GM23338 (cell line): ENCODE measurements around the gene PADI1. TPM values are rescaled to one million over a fixed set of nuclear protein-coding genes. Genes with fewer than 3 reads are reported as not detected.

Experiments
- ATAC-seq: fragments of 200-7000 bp; cut with Tn5 transposase; 3 replicates; pipeline ENCODE4 v1.9.1; 2020
- DNase-seq: peaks from one replicate; pipeline ENCODE4 v3.0.0-alpha.2; 2015; ENCODE audit warnings: low spot score
- H2AFZ ChIP-seq: fragments of 200-600 bp; sonication (generic); 2 replicates; pipeline ENCODE4 v1.8.0; 2016; ENCODE audit warnings: antibody characterized with exemption, mild to moderate bottlenecking, moderate library complexity
- H3F3A ChIP-seq: fragments of 200-600 bp; sonication (generic); replicated peaks from 2 replicates; pipeline ENCODE4 v1.8.0; 2017; ENCODE audit warnings: antibody characterized with exemption, mixed run types, low read depth
- H3K27ac ChIP-seq: fragments of 200-600 bp; sonication (generic); 2 replicates; pipeline ENCODE4 v1.6.1; 2016; ENCODE audit warnings: low read depth
- H3K27me3 ChIP-seq: fragments of 200-600 bp; sonication (generic); 2 replicates; pipeline ENCODE4 v1.8.0; 2016; ENCODE audit warnings: mild to moderate bottlenecking, mixed run types, moderate library complexity; ENCODE audit not compliant: insufficient read depth
- H3K36me3 ChIP-seq: fragments of 200-600 bp; sonication (generic); 2 replicates; pipeline ENCODE4 v1.8.0; 2016; ENCODE audit warnings: mild to moderate bottlenecking; ENCODE audit not compliant: insufficient read depth
- H3K4me1 ChIP-seq: fragments of 200-600 bp; sonication (generic); 2 replicates; pipeline ENCODE4 v1.8.0; 2016; ENCODE audit warnings: mild to moderate bottlenecking, moderate library complexity; ENCODE audit not compliant: insufficient read depth
- H3K4me2 ChIP-seq: fragments of 200-600 bp; sonication (generic); 2 replicates; pipeline ENCODE4 v1.7.1; 2017; ENCODE audit warnings: mixed run types
- H3K4me3 ChIP-seq: fragments of 200-600 bp; sonication (generic); 2 replicates; pipeline ENCODE4 v1.6.1; 2016; ENCODE audit warnings: mixed run types
- H3K79me2 ChIP-seq: fragments of 200-600 bp; sonication (generic); replicated peaks from 2 replicates; pipeline ENCODE4 v1.8.0; 2017; ENCODE audit warnings: mild to moderate bottlenecking; ENCODE audit not compliant: insufficient read depth
- H3K9me2 ChIP-seq: fragments of 200-600 bp; sonication (generic); 2 replicates; pipeline ENCODE4 v1.8.0; 2017; ENCODE audit not compliant: insufficient read depth
- H4K20me1 ChIP-seq: fragments of 200-600 bp; sonication (generic); replicated peaks from 2 replicates; pipeline ENCODE4 v1.8.0; 2017; ENCODE audit warnings: mild to moderate bottlenecking; ENCODE audit not compliant: insufficient read depth
- H3K27ac Mint-ChIP-seq: 2 replicates; pipeline ENCODE4 v1.8.0; 2020; ENCODE audit warnings: inconsistent platforms, mild to moderate bottlenecking, moderate library complexity, mixed read lengths
- H3K27me3 Mint-ChIP-seq: 3 replicates; pipeline ENCODE4 v1.8.0; 2022; ENCODE audit warnings: low read depth, mild to moderate bottlenecking, moderate library complexity, mixed read lengths, inconsistent platforms; ENCODE audit not compliant: insufficient read depth, poor library complexity
- H3K36me3 Mint-ChIP-seq: 3 replicates; pipeline ENCODE4 v1.8.0; 2021; ENCODE audit warnings: low read depth, mild to moderate bottlenecking, inconsistent platforms, moderate library complexity, mixed read lengths
- H3K4me1 Mint-ChIP-seq: 3 replicates; pipeline ENCODE4 v1.8.0; 2020; ENCODE audit warnings: mild to moderate bottlenecking, inconsistent platforms, mixed read lengths
- H3K4me3 Mint-ChIP-seq: 3 replicates; pipeline ENCODE4 v1.8.0; 2021; ENCODE audit warnings: moderate library complexity, mild to moderate bottlenecking, inconsistent platforms, mixed read lengths
- H3K9me3 Mint-ChIP-seq: 3 replicates; pipeline ENCODE4 v1.8.0; 2020; ENCODE audit warnings: moderate library complexity, mild to moderate bottlenecking, inconsistent platforms, mixed read lengths
- CREB1 ChIP-seq: fragments of 250-450 bp; sonication (Bioruptor Pico); IDR thresholded peaks from 2 replicates; pipeline ENCODE4 v1.5.0; 2020; ENCODE audit warnings: low read depth, mild to moderate bottlenecking, moderate library complexity
- ETS1 ChIP-seq: IDR thresholded peaks from 2 replicates; pipeline ENCODE4 v1.6.1; 2016; ENCODE audit warnings: antibody characterized with exemption
- EZH2 ChIP-seq: fragments of 200-600 bp; sonication (generic); IDR thresholded peaks from one replicate; pipeline ENCODE4 v1.8.0; 2017; ENCODE audit warnings: antibody characterized with exemption, mild to moderate bottlenecking, low read depth; ENCODE audit not compliant: unreplicated experiment
- EZH2phosphoT487 ChIP-seq: fragments of 200-600 bp; sonication (generic); IDR thresholded peaks from one replicate; pipeline ENCODE4 v1.8.1; 2018; ENCODE audit warnings: antibody characterized with exemption; ENCODE audit not compliant: unreplicated experiment
- JUNB ChIP-seq: IDR thresholded peaks from one replicate; pipeline ENCODE4 v1.6.1; 2016; ENCODE audit warnings: antibody characterized with exemption; ENCODE audit not compliant: unreplicated experiment
- NANOG ChIP-seq: IDR thresholded peaks from 2 replicates; pipeline ENCODE4 v1.6.1; 2016; ENCODE audit warnings: antibody characterized with exemption, borderline replicate concordance
- POLR2AphosphoS5 ChIP-seq: IDR thresholded peaks from 2 replicates; pipeline ENCODE4 v1.6.1; 2016; ENCODE audit warnings: antibody characterized with exemption, low read depth
- REST ChIP-seq: IDR thresholded peaks from one replicate; pipeline ENCODE4 v1.6.1; 2018; ENCODE audit warnings: antibody characterized with exemption; ENCODE audit not compliant: unreplicated experiment
- STAT1 ChIP-seq: IDR thresholded peaks from one replicate; pipeline ENCODE4 v1.6.1; 2016; ENCODE audit warnings: antibody characterized with exemption; ENCODE audit not compliant: unreplicated experiment
- ZNF114 ChIP-seq: fragments of 250-450 bp; sonication (Bioruptor Pico); IDR thresholded peaks from 2 replicates; pipeline ENCODE4 v1.5.0; 2020; ENCODE audit warnings: mild to moderate bottlenecking, moderate library complexity
- ZNF331 ChIP-seq: fragments of 250-450 bp; sonication (Bioruptor Pico); IDR thresholded peaks from 2 replicates; pipeline ENCODE4 v1.5.0; 2020; ENCODE audit warnings: low read depth, mild to moderate bottlenecking, moderate library complexity
- ZNF462 ChIP-seq: fragments of 250-450 bp; sonication (Bioruptor Pico); IDR thresholded peaks from 2 replicates; pipeline ENCODE4 v1.5.0; 2020; ENCODE audit warnings: mild to moderate bottlenecking, moderate library complexity
- polyA plus RNA-seq: library from polyadenylated mRNA; unstranded; fragments of >200 nt; fragmentation: Nextera tagmentation; extraction: Ambion mirVana; gene quantifications from 2 replicates; pipeline ENCODE4 v1.2.1, GENCODE V29; 2016
- total RNA-seq: library from RNA; depleted of rRNA; stranded (reverse); fragments of >200 nt; shearing (Covaris generic); gene quantifications from 2 replicates; pipeline ENCODE4 v1.2.3, GENCODE V29; 2014
- TF ChIP-seq, protein P1 (sequence below), 2 experiments: fragments of 200-600 bp in 1 of 2; sonication (generic) in 1 of 2; conservative IDR thresholded peaks; 2 replicates each; pipeline versions ENCODE4 v1.5.1 to v1.6.1; 2016 to 2017; ENCODE audit warnings: antibody characterized with exemption in 2 of 2, low read depth in 2 of 2, mild to moderate bottlenecking in 2 of 2, moderate library complexity in 1 of 2

PADI1 gene
- total and polyA plus RNA-seq, 2 experiments from 2014 or later = 0.26 to 0.28 TPM

DNA sequence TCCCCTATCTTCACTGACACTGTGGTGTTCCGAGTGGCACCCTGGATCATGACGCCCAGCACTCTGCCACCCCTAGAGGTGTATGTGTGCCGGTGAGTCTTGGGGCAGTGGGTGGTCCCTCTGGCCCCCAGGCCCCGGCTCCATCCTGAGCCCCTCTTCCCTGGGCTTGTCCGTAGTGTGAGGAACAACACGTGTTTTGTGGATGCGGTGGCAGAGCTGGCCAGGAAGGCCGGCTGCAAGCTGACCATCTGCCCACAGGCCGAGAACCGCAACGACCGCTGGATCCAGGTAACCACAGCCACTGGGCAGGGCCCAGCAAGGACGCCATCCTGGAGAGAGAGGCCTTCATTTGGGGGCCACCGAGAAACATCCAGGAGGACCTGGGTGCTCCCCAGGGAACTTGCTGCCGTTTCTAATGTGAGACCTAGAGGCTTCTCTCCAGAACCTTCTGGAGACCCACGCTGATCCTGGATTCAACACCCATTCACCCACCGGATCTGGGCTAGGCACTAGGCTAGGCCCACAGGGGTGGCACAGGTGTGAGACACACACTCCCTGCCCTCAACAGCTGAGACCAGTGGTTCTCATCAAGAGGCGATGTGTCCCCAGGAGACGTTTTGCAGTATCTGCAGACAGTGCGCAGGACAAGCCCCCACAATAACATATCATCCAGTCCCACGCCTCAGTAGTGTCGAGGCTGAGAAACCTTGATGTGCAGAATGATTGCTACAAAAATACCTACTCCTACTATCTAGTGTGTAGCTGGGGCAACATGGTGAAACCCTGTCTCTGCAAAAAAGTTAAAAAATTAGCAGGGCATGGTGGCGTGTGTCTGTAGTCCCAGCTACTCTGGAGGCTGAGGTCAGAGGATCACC, 66.2 kb downstream of the PADI1 start:
- Mint-ChIP-seq H3K9me3 (no peaks in the 10 kb centered on the region; the same call in 2 of the 3 replicates), H3K4me1 (no peaks in the 10 kb centered on the region), H3K27ac (no peak overlapping the region), H3K27me3 (peaks cover 4% of the 10 kb centered on the region), H3K4me3 (no peak overlapping the region), H3K36me3 (no peaks in the 10 kb centered on the region)
- Histone ChIP-seq H3K36me3 (no peaks in the 10 kb centered on the region), H3K4me1 (no peaks in the 10 kb centered on the region), H3K79me2 (no peaks in the 10 kb centered on the region), H3K4me2 (no peak overlapping the region), H3K9me2 (no peaks in the 10 kb centered on the region), H3K27me3 (no peaks in the 10 kb centered on the region), H3K27ac (no peak overlapping the region), H4K20me1 (no peaks in the 10 kb centered on the region; the same call in 1 of the 2 replicates), H2AFZ (no peak overlapping the region), H3K4me3 (no peak overlapping the region), H3F3A (no peaks in the 10 kb centered on the region)
- no peak for TF ChIP-seq ZNF114 (CRISPR knock-in tag)
- no peak for TF ChIP-seq JUNB
- TF ChIP-seq ZNF331 (CRISPR knock-in tag) = no peak
- no peak for TF ChIP-seq ZNF462 (CRISPR knock-in tag)
- TF ChIP-seq NANOG = no peak
- TF ChIP-seq POLR2AphosphoS5 = no peak
- TF ChIP-seq REST = no peak
- TF ChIP-seq CREB1 (CRISPR knock-in tag) = no peak
- TF ChIP-seq, protein P1, sequence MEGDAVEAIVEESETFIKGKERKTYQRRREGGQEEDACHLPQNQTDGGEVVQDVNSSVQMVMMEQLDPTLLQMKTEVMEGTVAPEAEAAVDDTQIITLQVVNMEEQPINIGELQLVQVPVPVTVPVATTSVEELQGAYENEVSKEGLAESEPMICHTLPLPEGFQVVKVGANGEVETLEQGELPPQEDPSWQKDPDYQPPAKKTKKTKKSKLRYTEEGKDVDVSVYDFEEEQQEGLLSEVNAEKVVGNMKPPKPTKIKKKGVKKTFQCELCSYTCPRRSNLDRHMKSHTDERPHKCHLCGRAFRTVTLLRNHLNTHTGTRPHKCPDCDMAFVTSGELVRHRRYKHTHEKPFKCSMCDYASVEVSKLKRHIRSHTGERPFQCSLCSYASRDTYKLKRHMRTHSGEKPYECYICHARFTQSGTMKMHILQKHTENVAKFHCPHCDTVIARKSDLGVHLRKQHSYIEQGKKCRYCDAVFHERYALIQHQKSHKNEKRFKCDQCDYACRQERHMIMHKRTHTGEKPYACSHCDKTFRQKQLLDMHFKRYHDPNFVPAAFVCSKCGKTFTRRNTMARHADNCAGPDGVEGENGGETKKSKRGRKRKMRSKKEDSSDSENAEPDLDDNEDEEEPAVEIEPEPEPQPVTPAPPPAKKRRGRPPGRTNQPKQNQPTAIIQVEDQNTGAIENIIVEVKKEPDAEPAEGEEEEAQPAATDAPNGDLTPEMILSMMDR (conservative IDR thresholded peaks at IDR 0.05; ENCODE audit: low read depth in 2 of 2) = no peak
- TF ChIP-seq ETS1 = no peak
- TF ChIP-seq EZH2 = no peak
- no peak for TF ChIP-seq STAT1
- TF ChIP-seq EZH2phosphoT487 = no peak
- ATAC-seq = no peak; the same call in 2 of the 3 replicates
- no peak for DNase-seq
